ENCODE results near the gene TMPRSS9.

DNA sequence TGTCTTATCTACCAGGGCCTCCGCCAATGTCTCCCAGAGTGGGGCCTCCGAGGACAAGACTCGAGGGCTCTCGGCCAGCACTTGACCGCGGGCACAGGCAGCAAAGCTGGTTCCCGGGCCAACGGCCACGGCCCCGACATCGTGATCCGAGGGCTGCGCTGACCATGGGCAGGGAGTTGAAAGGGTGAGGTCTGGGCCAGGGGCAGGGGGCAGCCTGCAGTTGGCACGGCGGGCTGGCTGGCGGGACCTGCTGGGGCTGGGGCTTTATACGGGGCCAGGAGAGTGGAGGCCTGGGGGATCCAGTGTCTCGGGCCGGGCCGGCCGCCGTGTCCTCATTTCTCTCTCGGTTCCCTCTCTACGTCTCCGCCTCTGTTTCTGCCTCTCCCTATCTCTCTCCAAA, 42.3 kb upstream of the TMPRSS9 start:
- TF ChIP-seq, protein P1, sequence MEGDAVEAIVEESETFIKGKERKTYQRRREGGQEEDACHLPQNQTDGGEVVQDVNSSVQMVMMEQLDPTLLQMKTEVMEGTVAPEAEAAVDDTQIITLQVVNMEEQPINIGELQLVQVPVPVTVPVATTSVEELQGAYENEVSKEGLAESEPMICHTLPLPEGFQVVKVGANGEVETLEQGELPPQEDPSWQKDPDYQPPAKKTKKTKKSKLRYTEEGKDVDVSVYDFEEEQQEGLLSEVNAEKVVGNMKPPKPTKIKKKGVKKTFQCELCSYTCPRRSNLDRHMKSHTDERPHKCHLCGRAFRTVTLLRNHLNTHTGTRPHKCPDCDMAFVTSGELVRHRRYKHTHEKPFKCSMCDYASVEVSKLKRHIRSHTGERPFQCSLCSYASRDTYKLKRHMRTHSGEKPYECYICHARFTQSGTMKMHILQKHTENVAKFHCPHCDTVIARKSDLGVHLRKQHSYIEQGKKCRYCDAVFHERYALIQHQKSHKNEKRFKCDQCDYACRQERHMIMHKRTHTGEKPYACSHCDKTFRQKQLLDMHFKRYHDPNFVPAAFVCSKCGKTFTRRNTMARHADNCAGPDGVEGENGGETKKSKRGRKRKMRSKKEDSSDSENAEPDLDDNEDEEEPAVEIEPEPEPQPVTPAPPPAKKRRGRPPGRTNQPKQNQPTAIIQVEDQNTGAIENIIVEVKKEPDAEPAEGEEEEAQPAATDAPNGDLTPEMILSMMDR (IDR thresholded peaks at IDR 0.05) = no peak
- no peak for TF ChIP-seq POLR2A (IDR thresholded peaks at IDR 0.05)
